Measurements from ENCODE around the gene POLR2I.
"Not testable (repeated sequence)": the region's sequence is repeated elsewhere in the genome, so short reads cannot be mapped to it uniquely, and the experiment has no call there.

The POLR2I gene

GRCh38 chr19:36136964-36137686 lies 22.4 kb upstream of the POLR2I start (continued):
- TF ChIP-seq PRDM1 (tag by site-specific recombination; IDR thresholded peaks at IDR 0.05) (peak; percentile 22; the same call in 1 of the 2 replicates), ZBTB17 (tag by site-specific recombination; IDR thresholded peaks at IDR 0.05) (peak; percentile 94), ZNF580 (tag by site-specific recombination; IDR thresholded peaks at IDR 0.05) (peak; percentile 77; the same call in 1 of the 2 replicates), SP3 (tag by site-specific recombination; IDR thresholded peaks at IDR 0.05) (peak; percentile 32), ZSCAN30 (tag by site-specific recombination; IDR thresholded peaks at IDR 0.05) (no peak)

GRCh38 chr19:36134867-36135266 lies 20.2 kb upstream of the POLR2I start:
- ChIA-PET CTCF (interaction anchor here (1.3 kb wide), 2 partner anchors 28 to 74 kb away, joined by 4 read pairs; no protein-coding TSS in a partner anchor), POLR2A (interaction anchor here (1.9 kb wide), 1 partner anchor 20 kb away, joined by 10 read pairs; the partner anchor contains the start of genes POLR2I and TBCB)
- not testable (repeated sequence) for H3K9me3 ChIP-seq (ENCODE audit: control insufficient read depth, insufficient read depth, low read depth, low read length); H3K27ac ChIP-seq (ENCODE audit: extremely low read depth, low read depth, low read length); H3K4me3 ChIP-seq (ENCODE audit: low read depth, low read length); H3K4me1 ChIP-seq (ENCODE audit: control insufficient read depth, insufficient read depth, low read length); H3K36me3 ChIP-seq (ENCODE audit: control insufficient read depth in 2 of 2, insufficient read depth in 1 of 2, low read length in 2 of 2)
- peak; percentile 49; the same call in 1 of the 2 replicates for TF ChIP-seq ZNF768 (tag by site-specific recombination; IDR thresholded peaks at IDR 0.05)
- TF ChIP-seq ZNF473 (tag by site-specific recombination; IDR thresholded peaks at IDR 0.05), result 0 out of 2 replicates have a peak, but pooled peaks have one; percentile 24
- TF ChIP-seq ZNF121 (tag by site-specific recombination; IDR thresholded peaks at IDR 0.05), result peak; percentile 77

- POLR2A ChIA-PET, result interaction anchor here (1.4 to 4.3 kb wide), 2 partner anchors 7 to 16 kb away, joined by 6 to 87 read pairs; partner anchors contain the start of genes CAPNS1 and POLR2I
- CTCF ChIA-PET, result interaction anchor here (0.6 to 11.2 kb wide), 7 partner anchors 11 to 1043 kb away, joined by 3 to 289 read pairs (median 4); partner anchors contain the start of gene WDR62
These were observed 16.5 kb upstream of the POLR2I start for GRCh38 chr19:36131221-36131620.

GRCh38 chr19:36128392-36128736 lies 13.7 kb upstream of the POLR2I start:
- Histone ChIP-seq H3K27ac (ENCODE audit: extremely low read depth, low read depth, low read length) (peak overlapping the region; percentile 81), H3K4me3 (ENCODE audit: low read depth, low read length) (peak overlapping the region; percentile 34), H3K9me3 (ENCODE audit: control insufficient read depth, insufficient read depth, low read depth, low read length) (peaks cover 2% of the 10 kb centered on the region), H3K4me1 (ENCODE audit: control insufficient read depth, insufficient read depth, low read length) (peaks cover 9% of the 10 kb centered on the region), H3K36me3 (ENCODE audit: control insufficient read depth in 2 of 2, insufficient read depth in 1 of 2, low read length in 2 of 2) (peaks cover 22 to 34% of the 10 kb centered on the region in 2 experiments)
- CTCF ChIA-PET, result interaction anchor here (0.5 to 11.2 kb wide), 41 partner anchors 9 to 1834 kb away, joined by 3 to 289 read pairs (median 4); partner anchors contain the start of genes OVOL3, POLR2I, TBCB and ZNF146
- POLR2A ChIA-PET, result interaction anchor here (0.6 to 6.3 kb wide), 35 partner anchors 8 to 1651 kb away, joined by 3 to 96 read pairs (median 6); partner anchors contain the start of genes ALKBH6, CAPNS1, COX6B1 and LIN37
- TF ChIP-seq ZNF623 (tag by site-specific recombination; IDR thresholded peaks at IDR 0.05) (peak; percentile 11; the same call in 1 of the 2 replicates), PRDM4 (tag by site-specific recombination; IDR thresholded peaks at IDR 0.05) (peak; percentile 95), EGR2 (tag by site-specific recombination; IDR thresholded peaks at IDR 0.05; ENCODE audit: low read depth) (no peak), SETDB1 (IDR thresholded peaks at IDR 0.05; ENCODE audit: insufficient read length, low read length) (peak; percentile 69), WT1 (tag by site-specific recombination; IDR thresholded peaks at IDR 0.05) (no peak), ZBTB11 (tag by site-specific recombination; conservative IDR thresholded peaks at IDR 0.05; ENCODE audit: low read depth) (peak; percentile 23; the same call in 1 of the 2 replicates), KLF17 (tag by site-specific recombination; IDR thresholded peaks at IDR 0.05) (no peak), ZBTB17 (tag by site-specific recombination; IDR thresholded peaks at IDR 0.05) (no peak), REST (tag by site-specific recombination; IDR thresholded peaks at IDR 0.05) (no peak; the same call in 1 of the 2 replicates)

More at GRCh38 chr19:36131221-36131620, 16.5 kb upstream of the POLR2I start:
- H3K36me3 ChIP-seq (ENCODE audit: control insufficient read depth in 2 of 2, insufficient read depth in 1 of 2, low read length in 2 of 2); H3K4me1 ChIP-seq (ENCODE audit: control insufficient read depth, insufficient read depth, low read length); H3K4me3 ChIP-seq (ENCODE audit: low read depth, low read length); H3K27ac ChIP-seq (ENCODE audit: extremely low read depth, low read depth, low read length); H3K9me3 ChIP-seq (ENCODE audit: control insufficient read depth, insufficient read depth, low read depth, low read length): not testable (repeated sequence)
